GM20431 (cell line): ENCODE data around the gene OS9.

Source experiments
- in situ Hi-C: fragments of 300-500 bp; cut with MseI, MboI; formaldehyde crosslinking; loops from one replicate; pipeline ENCODE4 v1.15.0; 2020; ENCODE audit warnings: low sequenced_read_pairs; ENCODE audit not compliant: unreplicated experiment

Gene OS9

GRCh38 chr12:57760347-57760982 lies 66.5 kb downstream of the OS9 start:
- in situ Hi-C loops = no loop called here

GRCh38 chr12:57761391-57761998 lies 67.6 kb downstream of the OS9 start:
- in situ Hi-C loops = no loop called here

DNA sequence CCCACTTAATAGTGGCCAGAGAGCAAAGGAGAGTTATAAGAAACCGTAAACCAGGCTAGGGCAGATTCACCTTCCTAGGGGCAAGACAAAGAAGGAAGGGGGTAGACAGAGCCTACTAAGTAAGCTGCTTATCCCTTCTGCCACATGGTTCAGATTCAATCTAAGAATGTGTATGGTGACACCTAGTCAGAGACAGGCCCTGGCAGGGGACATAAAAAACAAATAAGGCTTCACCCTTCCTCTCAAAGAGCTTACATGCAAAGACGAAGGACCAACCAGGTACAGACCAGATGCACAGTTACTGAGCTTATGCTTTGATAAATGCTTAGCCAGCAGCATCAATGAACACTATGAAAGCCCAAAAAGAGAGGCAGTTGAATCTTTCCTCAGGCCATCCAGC lies 68.5 kb downstream of the OS9 start:
- in situ Hi-C loops = no loop called here

DNA sequence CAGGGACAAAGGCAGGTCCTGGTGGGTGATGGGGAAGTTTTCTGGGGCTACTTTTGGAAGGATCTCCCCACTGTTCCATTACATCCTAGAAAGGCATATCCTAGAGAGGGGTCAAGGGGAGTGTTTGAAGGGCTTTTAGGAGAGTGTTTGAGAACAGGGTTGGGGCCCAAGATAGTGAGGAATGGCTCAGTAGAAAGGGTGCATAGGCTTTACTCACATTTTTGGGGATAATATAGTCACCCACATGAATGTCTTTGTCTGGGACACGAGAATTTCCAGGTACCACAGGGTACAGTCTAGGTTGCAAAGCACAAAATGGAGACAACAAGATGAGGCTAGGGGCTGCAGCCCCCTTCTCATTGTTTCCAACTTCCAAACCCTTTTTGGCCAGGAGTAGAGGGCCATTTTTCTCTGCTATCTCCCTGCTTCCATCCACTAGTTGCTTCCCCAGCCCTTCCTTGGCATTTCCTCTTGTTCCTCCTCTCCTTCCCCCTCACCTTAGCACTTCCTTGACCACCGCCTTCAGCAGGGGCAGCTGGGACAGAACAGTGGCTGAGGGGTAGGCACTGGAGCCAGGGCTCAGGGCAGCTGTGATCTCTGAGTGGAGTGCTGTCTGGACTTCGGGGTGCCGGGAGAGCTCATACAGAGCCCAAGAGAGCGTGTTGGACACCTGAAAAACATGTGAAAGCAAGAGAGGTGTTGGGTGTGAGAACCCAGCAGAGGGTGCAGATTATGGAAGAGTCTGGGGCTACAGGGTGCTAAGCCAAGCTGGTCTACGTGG lies 70.1 kb downstream of the OS9 start:
- in situ Hi-C loops = no loop called here

DNA sequence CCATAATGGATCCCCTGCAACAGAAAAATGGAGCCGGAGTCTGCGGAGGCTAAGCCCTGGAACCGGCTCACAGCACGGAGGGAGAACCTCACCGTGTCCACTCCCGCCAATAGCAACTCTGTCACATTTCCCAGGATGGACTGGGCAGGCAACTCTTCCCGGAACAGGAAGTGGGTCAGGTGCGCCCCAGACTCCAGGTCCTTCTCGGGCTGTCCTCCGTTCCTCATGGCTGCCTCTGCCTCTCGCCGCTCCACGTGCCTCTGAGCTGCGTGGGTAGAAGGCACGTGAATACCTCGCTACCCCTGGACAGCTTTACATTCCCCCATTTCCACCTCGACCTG lies 70.7 kb downstream of the OS9 start:
- in situ Hi-C loops = no loop called here

GRCh38 chr12:57765003-57765697 lies 71.2 kb downstream of the OS9 start:
- in situ Hi-C loops = no loop called here

DNA sequence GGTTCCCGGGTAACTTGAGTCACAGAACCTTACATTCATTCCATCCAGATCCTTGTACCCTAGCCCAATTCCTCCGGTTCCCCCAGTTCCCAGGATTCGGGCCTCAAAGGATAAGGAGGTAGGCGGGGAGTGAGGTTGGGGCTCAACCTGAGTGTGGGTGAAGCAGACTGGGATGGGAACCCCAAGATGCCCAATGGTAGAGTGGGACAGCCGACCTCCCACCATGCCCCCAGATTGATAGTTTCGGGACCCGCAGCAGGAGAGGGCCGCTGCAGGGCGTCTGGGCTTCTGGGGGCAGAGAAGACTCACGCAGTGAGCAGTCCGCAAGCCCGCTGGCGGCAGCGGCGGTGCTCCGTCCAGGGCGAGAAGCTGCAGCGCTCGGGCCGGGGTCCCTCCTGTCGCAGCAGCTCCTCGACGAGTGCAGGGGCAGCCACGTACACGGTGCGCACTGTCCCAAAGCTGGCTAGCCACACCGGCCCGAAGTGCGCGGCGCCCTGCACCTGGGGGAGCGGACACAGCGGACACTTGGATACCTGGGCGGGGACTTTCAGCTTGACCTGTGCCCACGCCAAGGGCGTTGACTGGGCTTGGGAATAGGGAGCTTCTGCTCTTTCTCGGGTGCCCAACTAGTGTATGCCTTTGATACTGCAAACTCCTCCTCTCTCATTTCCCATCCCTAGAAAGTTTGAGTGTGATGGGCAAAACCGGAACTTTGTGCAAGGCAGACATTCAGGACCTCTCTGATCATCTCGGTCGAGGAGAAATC lies 71.9 kb downstream of the OS9 start:
- in situ Hi-C loops = no loop called here

DNA sequence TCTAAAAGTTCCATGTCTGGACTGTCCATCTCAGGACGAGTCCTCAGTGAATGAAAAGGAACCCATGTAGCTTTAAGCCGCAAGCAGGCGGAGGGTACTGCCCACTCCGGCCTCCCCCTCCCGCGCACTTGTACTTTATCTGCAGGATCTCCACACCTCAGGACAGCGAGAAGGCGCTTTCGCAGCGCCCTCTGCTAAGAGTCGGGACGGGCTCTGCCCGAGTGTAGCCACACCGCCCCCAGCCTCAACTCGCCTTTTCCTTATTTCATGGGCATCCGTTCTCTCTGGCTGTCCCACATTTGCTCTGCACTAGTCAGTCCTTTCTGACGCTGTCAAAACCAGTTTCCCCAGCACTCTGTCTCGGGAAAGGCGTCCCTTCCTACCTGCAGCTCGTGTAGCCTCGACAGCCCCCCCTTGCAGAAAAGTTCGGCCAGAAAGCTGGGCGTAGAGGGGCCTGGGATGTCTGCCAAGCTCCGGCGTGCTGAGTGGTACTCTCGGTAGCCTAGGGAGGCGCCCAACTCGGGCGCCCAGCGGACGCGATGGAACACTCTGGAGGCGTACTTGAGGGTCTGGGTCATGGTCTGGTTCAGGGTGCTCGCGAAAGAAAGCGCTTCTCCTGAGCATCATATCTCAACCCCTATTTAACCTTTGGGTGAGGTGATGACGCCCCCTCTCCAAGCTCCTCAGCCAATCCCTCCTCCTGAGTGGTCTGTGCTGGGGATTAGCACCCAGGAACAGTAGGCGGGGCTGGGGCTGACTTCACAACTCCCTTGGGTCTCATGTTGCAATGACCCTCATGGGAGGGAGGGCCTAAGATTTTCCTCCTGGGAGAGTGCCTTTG lies 72.8 kb downstream of the OS9 start, which contains the start of gene CYP27B1:
TSS of gene CYP27B1 (minus strand) at position 615 of the 841 bp plus-strand sequence. CDS start at position 578, 37 bp downstream.
- in situ Hi-C loops = no loop called here

DNA sequence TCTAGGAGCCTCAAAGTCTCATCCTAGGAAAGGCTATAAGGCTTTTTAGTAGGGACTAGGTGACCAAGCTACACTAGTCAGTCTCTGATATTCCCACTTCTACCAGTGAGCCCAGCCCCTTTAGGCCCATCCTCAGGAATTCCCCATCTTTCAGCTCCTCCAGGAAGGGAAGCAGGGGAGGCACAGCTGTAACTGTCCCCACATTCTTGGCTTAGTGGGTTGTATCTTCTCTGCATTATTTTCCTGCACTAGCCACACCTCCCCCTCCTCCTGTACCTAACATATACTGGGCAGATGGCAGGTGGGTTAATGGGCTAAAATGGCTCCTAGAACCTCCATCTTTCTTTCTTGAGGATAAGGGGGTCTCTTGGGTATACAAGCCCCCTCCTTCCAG lies 73.4 kb downstream of the OS9 start:
- in situ Hi-C loops = no loop called here

GRCh38 chr12:57767876-57768275 lies 73.9 kb downstream of the OS9 start:
- in situ Hi-C loops = no loop called here

- in situ Hi-C loops = no loop called here
Measured at GRCh38 chr12:57769594-57769993, 75.7 kb downstream of the OS9 start.

DNA sequence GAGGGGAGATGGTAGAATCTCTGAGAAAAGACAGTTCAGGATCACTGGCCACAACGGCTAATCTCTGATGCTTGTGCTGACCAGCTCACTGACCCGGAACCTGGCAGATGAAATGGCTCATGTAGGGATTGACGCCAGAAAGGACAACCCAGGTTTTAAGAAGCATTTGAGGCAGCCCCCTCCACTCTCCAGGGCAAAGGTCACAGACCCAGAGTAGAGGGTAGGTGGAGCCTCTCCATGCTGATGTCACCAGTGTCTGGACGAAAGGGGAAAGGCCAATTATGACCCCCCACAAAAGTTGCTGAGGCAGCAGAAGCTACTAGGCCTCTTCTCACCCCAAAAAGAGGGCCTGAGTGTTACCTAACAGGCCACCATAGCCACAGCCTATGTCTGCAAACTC lies 76.8 kb downstream of the OS9 start:
- in situ Hi-C loops = no loop called here
